Measurements from ENCODE around the gene SFT2D3.
A peak's percentile ranks its signal among the peaks of the same experiment; 100 is the strongest.

Gene SFT2D3

GRCh38 chr2:127701193-127701650 is at the start of gene SFT2D3:
Gene SFT2D3 (plus strand): TSS chr2:127701497. CDS start chr2:127701529, 32 bp downstream.
- in situ Hi-C loops (cut with MboI; ENCODE audit: low pct_unique_long_range_greater_than_20kb, low sequenced_read_pairs) = no loop called here

GRCh38 chr2:127651971-127652550 is 49.2 kb upstream of the SFT2D3 start:
- DNase-seq = no peak
- in situ Hi-C loops (cut with MboI; ENCODE audit: low pct_unique_long_range_greater_than_20kb, low sequenced_read_pairs) = no loop called here

More at GRCh38 chr2:127701193-127701650, at the start of gene SFT2D3:
- DNase-seq = peak; percentile 95

- DNase-seq = no peak
- in situ Hi-C loops (cut with MboI; ENCODE audit: low pct_unique_long_range_greater_than_20kb, low sequenced_read_pairs) = no loop called here
Measured at GRCh38 chr2:127652786-127653357, 48.4 kb upstream of the SFT2D3 start.

- DNase-seq = no peak
- in situ Hi-C loops (cut with MboI; ENCODE audit: low pct_unique_long_range_greater_than_20kb, low sequenced_read_pairs) = no loop called here
Measured at GRCh38 chr2:127653421-127654083, 47.7 kb upstream of the SFT2D3 start.

- no peak for DNase-seq
- in situ Hi-C loops (cut with MboI; ENCODE audit: low pct_unique_long_range_greater_than_20kb, low sequenced_read_pairs) = no loop called here
Measured at GRCh38 chr2:127654084-127654837, 47.0 kb upstream of the SFT2D3 start.

- no peak for DNase-seq
- in situ Hi-C loops (cut with MboI; ENCODE audit: low pct_unique_long_range_greater_than_20kb, low sequenced_read_pairs) = no loop called here
Measured at GRCh38 chr2:127654838-127655175, 46.5 kb upstream of the SFT2D3 start.

GRCh38 chr2:127655209-127656073 is 45.9 kb upstream of the SFT2D3 start:
- in situ Hi-C loops (cut with MboI; ENCODE audit: low pct_unique_long_range_greater_than_20kb, low sequenced_read_pairs) = no loop called here
- DNase-seq = no peak

- in situ Hi-C loops (cut with MboI; ENCODE audit: low pct_unique_long_range_greater_than_20kb, low sequenced_read_pairs) = no loop called here
- no peak for DNase-seq
Measured at GRCh38 chr2:127656569-127657231, 44.6 kb upstream of the SFT2D3 start.

- in situ Hi-C loops (cut with MboI; ENCODE audit: low pct_unique_long_range_greater_than_20kb, low sequenced_read_pairs) = no loop called here
- no peak for DNase-seq
Measured at GRCh38 chr2:127657232-127657595, 44.1 kb upstream of the SFT2D3 start.

GRCh38 chr2:127658146-127658545 is 43.2 kb upstream of the SFT2D3 start:
- no peak for DNase-seq
- in situ Hi-C loops (cut with MboI; ENCODE audit: low pct_unique_long_range_greater_than_20kb, low sequenced_read_pairs) = no loop called here

- no peak for DNase-seq
- in situ Hi-C loops (cut with MboI; ENCODE audit: low pct_unique_long_range_greater_than_20kb, low sequenced_read_pairs) = no loop called here
Measured at GRCh38 chr2:127658641-127659407, 42.5 kb upstream of the SFT2D3 start.

- DNase-seq = peak; percentile 73
- in situ Hi-C loops (cut with MboI; ENCODE audit: low pct_unique_long_range_greater_than_20kb, low sequenced_read_pairs) = no loop called here
Measured at GRCh38 chr2:127659408-127660290, 41.6 kb upstream of the SFT2D3 start.

- in situ Hi-C loops (cut with MboI; ENCODE audit: low pct_unique_long_range_greater_than_20kb, low sequenced_read_pairs) = no loop called here
Measured at GRCh38 chr2:127660291-127660578, 41.1 kb upstream of the SFT2D3 start.

GRCh38 chr2:127661072-127661649 is 40.1 kb upstream of the SFT2D3 start:
- in situ Hi-C loops (cut with MboI; ENCODE audit: low pct_unique_long_range_greater_than_20kb, low sequenced_read_pairs) = no loop called here
- no peak for DNase-seq

More at GRCh38 chr2:127660291-127660578, 41.1 kb upstream of the SFT2D3 start:
- DNase-seq = no peak

- no peak for DNase-seq
- in situ Hi-C loops (cut with MboI; ENCODE audit: low pct_unique_long_range_greater_than_20kb, low sequenced_read_pairs) = no loop called here
Measured at GRCh38 chr2:127661949-127662510, 39.3 kb upstream of the SFT2D3 start.

GRCh38 chr2:127662937-127663565 is 38.2 kb upstream of the SFT2D3 start:
- no peak for DNase-seq

More at GRCh38 chr2:127662937-127663565, 38.2 kb upstream of the SFT2D3 start:
- in situ Hi-C loops (cut with MboI; ENCODE audit: low pct_unique_long_range_greater_than_20kb, low sequenced_read_pairs) = no loop called here
